Ectodermal cell (in vitro differentiated cells): ENCODE data around the gene ENO4.

ENCODE experiments used
- H3K27ac ChIP-seq: 2 replicates; pipeline ENCODE4 v1.7.0; 2013; ENCODE audit warnings: mild to moderate bottlenecking, low read depth, low read length; ENCODE audit not compliant: insufficient read depth, poor library complexity, severe bottlenecking
- H3K27me3 ChIP-seq: 2 replicates; pipeline ENCODE4 v1.7.0; 2013; ENCODE audit warnings: mild to moderate bottlenecking, low read length; ENCODE audit not compliant: insufficient read depth, control insufficient read depth, poor library complexity, severe bottlenecking
- H3K36me3 ChIP-seq: one replicate; pipeline ENCODE4 v1.7.0; 2013; ENCODE audit warnings: low read length; ENCODE audit not compliant: control insufficient read depth, insufficient read depth
- H3K4me1 ChIP-seq: one replicate; pipeline ENCODE4 v1.7.0; 2013; ENCODE audit warnings: low read length; ENCODE audit not compliant: control insufficient read depth, insufficient read depth
- H3K4me3 ChIP-seq: 2 replicates; pipeline ENCODE4 v1.7.0; 2013; ENCODE audit warnings: low read depth, low read length, control low read depth; ENCODE audit not compliant: insufficient read depth
- H3K9me3 ChIP-seq: 2 replicates; pipeline ENCODE4 v1.7.0; 2013; ENCODE audit warnings: mild to moderate bottlenecking, low read length, moderate library complexity; ENCODE audit not compliant: control insufficient read depth
- WGBS, 2 experiments: methylation state at CpG; one replicate each; pipeline ENCODE4 v1.1.7; 2013; ENCODE audit warnings: missing lambda C conversion rate in 2 of 2; 5-methylcytosine and 5-hydroxymethylcytosine counted together

ENO4 gene

DNA sequence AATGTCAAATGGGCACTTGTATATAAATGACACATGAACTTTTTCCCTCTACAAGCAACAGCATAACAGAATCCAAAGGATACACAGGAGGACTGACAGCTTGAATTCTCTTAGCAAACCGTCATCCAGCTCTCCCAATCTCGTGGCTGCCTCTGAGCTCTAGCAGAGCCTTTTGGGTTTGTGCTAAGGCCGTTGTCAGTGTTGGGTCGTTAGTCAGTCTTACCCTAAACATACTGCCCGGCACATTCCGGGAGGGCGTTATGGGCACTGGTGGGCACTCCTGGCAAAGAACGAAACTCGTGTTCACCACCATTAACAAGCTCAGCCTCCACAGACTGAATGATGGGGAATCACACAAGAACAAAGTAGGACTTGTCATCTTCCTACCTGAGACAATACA lies 19.6 kb upstream of the ENO4 start:
- 95% methylated on average over 9 of the region's 9 CpGs for WGBS, 2 experiments
- no peak overlapping the region for H3K27ac ChIP-seq

DNA sequence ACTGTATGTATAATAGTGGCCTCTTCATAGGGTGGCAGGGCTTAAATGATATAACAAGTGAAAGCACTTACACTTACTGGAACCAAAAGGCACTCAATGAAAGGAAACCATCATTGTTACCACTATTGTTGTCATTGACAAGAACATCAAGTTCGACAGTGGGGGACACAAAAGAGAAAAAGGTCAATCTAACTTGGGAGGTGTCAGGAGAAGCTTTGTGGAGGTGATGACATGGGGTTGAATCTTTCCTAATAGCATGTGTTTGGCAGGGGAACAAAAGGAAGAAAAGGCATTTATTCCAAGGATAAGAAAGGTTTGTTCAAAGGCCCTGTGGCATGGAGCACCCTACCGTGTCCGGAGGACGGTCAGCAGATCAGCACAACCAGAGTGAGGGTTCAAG lies 18.2 kb upstream of the ENO4 start:
- WGBS, 2 experiments: 90 to 95% methylated on average over 4 of the region's 4 CpGs
- Histone ChIP-seq H3K27me3 (peaks cover 6% of the 10 kb centered on the region), H3K4me1 (peaks cover 29% of the 10 kb centered on the region), H3K36me3 (no peaks in the 10 kb centered on the region), H3K9me3 (no peaks in the 10 kb centered on the region), H3K27ac (no peak overlapping the region), H3K4me3 (no peak overlapping the region)

More for the DNA sequence above, 19.6 kb upstream of the ENO4 start:
- no peaks in the 10 kb centered on the region for H3K9me3 ChIP-seq
- no peaks in the 10 kb centered on the region for H3K27me3 ChIP-seq
- no peaks in the 10 kb centered on the region for H3K36me3 ChIP-seq
- no peak overlapping the region for H3K4me3 ChIP-seq
- peaks cover 17% of the 10 kb centered on the region for H3K4me1 ChIP-seq

DNA sequence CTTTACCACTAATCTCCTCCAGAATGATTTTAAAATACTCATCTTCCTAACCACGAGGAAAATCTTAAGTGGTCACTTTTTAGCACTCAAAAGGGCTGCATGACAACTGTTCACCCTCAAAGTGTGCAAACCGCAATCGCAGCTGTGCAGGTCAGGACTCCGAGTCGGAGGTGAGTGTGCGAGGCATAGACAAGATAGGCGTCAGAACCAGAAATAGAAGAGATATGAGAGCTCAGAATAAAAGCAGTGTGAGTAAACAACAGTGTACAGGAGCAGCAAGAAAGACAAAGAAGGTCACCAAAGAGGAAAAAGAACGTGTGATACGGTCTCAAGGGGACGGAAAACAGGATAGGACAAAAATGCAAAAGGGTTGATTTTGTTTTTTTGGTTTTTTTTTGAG lies 17.5 kb upstream of the ENO4 start:
- H3K27me3 ChIP-seq: peaks cover 6% of the 10 kb centered on the region
- H3K9me3 ChIP-seq: no peaks in the 10 kb centered on the region
- no peaks in the 10 kb centered on the region for H3K36me3 ChIP-seq
- H3K27ac ChIP-seq: no peak overlapping the region
- no peak overlapping the region for H3K4me3 ChIP-seq
- H3K4me1 ChIP-seq: peaks cover 32% of the 10 kb centered on the region
- WGBS, 2 experiments: 89 to 90% methylated on average over 10 of the region's 10 CpGs

DNA sequence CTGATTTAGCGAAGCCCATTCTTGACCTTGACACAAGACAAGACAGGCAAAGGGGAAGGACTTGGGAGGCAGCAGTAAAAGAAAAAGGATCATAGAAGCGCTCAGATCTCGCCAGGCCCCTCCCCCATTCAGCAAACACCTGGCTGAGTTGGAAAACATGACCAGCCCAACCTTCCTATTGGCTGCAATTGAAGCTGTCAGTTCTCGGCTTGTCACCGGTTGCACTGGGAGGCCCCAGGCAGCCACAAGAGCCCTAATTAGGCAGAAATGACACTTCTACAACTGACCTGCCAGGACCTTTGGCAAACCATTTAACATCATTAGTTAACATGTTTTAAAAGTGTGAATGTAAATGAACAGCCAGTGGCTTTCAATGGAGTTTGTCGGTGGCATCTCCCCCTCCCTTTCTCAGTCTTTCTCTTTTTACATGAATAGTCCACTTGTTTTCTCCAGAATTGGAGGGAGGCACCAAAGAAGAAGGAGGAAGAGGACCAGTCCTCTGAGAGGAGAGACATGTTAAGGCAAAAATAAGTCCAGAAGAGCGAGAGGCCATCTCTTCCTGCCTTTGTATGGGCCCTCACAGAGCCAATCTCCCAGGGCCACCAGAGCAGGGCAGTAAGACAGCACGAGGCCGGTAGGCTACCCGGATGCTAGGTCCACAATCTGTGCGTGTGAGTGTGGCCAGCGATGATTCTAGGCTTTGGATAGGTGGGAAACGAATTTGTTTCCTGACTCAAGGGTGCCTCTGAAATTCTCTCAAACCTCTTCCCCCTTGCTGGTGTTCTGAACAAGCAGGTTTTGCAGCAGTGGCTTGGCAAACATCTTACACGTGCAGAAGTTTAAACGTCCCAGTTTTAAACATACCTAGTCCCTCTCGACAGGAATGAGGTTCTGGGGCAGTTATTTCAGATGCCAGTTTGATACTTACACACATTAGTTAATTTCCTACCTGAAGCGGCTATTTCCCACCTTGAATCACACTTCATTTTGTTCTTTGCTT lies 15.0 kb upstream of the ENO4 start:
- no peak overlapping the region for H3K4me3 ChIP-seq
- no peaks in the 10 kb centered on the region for H3K36me3 ChIP-seq
- 53 to 56% methylated on average over 17 of the region's 17 CpGs for WGBS, 2 experiments
- H3K9me3 ChIP-seq: no peaks in the 10 kb centered on the region
- peaks cover 6% of the 10 kb centered on the region for H3K27me3 ChIP-seq
- no peak overlapping the region for H3K27ac ChIP-seq
- peaks cover 38% of the 10 kb centered on the region for H3K4me1 ChIP-seq

DNA sequence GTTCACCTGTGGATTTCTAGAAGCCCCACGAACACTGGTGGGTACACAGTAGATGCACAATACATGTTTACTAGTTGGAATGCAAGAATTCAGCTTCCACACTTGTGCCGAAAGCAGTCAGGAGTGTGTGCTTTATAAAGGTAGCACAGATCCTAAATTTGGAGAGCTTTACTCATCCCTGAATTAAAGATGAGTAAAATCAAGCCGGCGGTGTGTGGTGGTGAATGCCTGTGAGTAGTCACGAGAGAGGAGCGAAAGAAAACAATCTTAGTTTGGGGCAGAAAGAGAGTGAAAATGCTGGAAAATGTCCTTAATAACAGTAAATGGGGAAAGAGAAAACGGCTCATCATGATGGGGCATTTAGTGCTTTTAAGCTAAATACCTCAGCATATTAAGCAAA lies 13.6 kb upstream of the ENO4 start:
- no peaks in the 10 kb centered on the region for H3K9me3 ChIP-seq
- peaks cover 6% of the 10 kb centered on the region for H3K27me3 ChIP-seq
- H3K27ac ChIP-seq: no peak overlapping the region
- H3K4me3 ChIP-seq: no peak overlapping the region
- H3K4me1 ChIP-seq: peaks cover 46% of the 10 kb centered on the region
- H3K36me3 ChIP-seq: no peaks in the 10 kb centered on the region
- WGBS, 2 experiments: 29 to 31% methylated on average over 7 of the region's 7 CpGs

DNA sequence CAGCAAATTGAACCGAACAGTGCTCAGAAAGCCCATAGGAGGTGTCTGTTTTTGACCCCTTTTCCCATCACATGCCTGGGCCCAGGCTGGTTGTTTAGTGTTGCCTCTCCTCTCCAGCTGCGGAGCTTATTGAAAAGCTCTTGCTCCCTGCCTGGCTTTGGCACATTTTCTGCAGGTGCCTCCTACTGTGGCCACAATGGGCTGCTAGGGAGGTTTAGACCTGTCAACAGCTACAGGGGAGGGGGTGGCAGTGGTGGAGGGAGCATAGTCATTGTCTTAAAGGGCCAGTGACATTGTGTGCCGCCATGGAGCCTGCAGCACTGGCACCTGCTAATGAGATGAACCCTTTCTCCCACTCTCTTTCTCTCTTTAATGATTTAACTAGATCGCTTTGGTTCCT lies 13.2 kb upstream of the ENO4 start:
- peaks cover 48% of the 10 kb centered on the region for H3K4me1 ChIP-seq
- H3K27ac ChIP-seq: peak overlapping the region; percentile 58
- H3K27me3 ChIP-seq: peaks cover 6% of the 10 kb centered on the region
- WGBS, 2 experiments: 0 to 2% methylated on average over 4 of the region's 4 CpGs
- H3K9me3 ChIP-seq: no peaks in the 10 kb centered on the region
- no peak overlapping the region for H3K4me3 ChIP-seq
- H3K36me3 ChIP-seq: no peaks in the 10 kb centered on the region

DNA sequence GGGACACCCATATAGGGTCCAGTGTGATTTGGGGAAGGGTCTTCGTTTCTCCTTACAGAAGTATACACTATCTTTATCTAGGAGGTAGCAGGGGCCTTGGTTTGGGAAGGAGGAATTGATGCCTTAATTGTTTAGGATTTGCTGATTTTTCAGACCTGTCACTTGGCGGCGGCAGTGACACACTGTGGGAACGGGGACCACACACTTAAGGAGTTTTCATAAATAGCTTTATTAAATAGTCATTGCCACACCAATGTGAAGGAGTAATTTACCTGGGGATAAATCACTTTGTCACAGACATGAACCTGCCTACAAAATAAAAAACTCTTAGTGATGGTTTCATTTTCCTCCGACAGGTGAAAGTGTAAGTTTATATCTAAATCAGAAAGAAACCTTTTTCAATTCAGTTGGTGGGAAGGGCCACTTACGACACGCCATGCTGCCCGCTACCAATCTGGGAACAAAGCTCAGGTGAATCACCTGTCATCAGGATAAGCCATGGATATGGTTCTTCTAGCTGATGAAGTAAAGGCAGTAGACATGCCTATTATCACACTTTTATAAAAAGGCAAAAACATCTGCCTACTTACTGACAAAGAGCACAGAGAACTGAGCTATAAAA lies 12.3 kb upstream of the ENO4 start:
- 66 to 68% methylated on average over 5 to 8 of the region's 8 CpGs for WGBS, 2 experiments
- no peak overlapping the region for H3K27ac ChIP-seq
- no peaks in the 10 kb centered on the region for H3K9me3 ChIP-seq

DNA sequence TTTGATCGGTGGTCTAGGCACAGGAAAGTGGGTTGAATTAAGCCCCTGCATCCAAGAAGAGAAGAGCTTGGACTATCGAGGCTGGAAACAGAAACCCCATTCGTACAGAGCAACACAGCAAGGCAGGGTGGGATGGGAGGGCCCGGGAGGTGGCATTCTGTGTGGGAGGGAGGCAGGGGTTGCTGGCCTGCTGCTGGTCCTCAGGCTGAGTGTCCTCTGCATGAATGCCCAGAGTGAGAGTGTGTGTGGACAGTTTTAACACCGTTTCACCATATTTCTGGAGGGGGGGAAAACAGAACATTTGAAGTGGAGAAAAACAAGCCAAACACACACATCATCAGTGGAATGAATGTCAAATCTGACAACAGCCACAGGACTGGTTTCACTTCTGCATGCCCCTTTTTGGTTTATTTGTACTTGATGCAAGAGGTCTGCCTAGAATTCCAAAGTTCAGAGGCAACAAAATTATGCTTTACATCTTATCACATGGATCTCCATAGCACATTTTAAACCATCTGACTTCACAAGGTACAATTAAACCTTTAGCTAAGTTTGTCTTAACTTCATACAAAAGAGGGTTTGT lies 11.1 kb upstream of the ENO4 start:
- Histone ChIP-seq H3K27me3 (peaks cover 6% of the 10 kb centered on the region), H3K4me1 (peaks cover 48% of the 10 kb centered on the region)

More for the DNA sequence above, 12.3 kb upstream of the ENO4 start:
- Histone ChIP-seq H3K4me3 (no peak overlapping the region), H3K36me3 (no peaks in the 10 kb centered on the region), H3K4me1 (peaks cover 48% of the 10 kb centered on the region), H3K27me3 (peaks cover 6% of the 10 kb centered on the region)

DNA sequence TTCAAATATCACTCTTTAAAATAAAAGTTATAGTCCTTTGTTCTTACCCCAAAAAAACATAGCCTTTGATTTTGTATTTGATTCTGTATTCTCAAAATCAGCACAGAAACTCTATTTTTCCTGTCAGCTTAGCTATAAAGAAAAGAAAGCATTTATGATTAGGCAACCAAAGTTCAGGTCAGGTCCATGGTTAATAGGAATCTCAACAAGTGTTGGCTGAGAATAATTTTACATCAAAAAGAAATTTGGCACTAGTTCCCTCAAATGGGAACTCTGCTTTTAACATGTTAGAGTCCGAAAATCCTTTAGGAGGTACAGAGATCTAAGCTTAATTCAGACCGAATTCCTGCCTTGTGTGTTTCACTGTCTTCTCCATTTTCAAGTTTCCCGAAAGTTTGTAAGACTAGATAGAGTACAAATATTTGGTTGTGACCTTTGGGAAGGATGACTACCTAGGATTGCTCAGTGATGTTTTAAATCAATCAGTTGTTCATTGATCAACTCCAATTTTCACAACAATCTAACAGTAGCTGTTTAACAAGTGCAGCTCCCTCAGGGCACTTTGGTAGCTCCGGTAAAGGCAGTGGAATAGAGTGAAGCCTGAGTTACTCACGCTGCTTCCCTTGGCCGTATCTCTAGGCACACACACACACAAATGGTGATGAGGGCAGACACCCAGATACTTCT lies 8.8 kb upstream of the ENO4 start:
- peaks cover 33% of the 10 kb centered on the region for H3K4me1 ChIP-seq
- peaks cover 1% of the 10 kb centered on the region for H3K27me3 ChIP-seq
- WGBS, 2 experiments: 72 to 73% methylated on average over 6 of the region's 6 CpGs
- no peak overlapping the region for H3K4me3 ChIP-seq
- H3K27ac ChIP-seq: no peak overlapping the region
- no peaks in the 10 kb centered on the region for H3K9me3 ChIP-seq
- no peaks in the 10 kb centered on the region for H3K36me3 ChIP-seq

More for the DNA sequence above, 11.1 kb upstream of the ENO4 start:
- Histone ChIP-seq H3K27ac (no peak overlapping the region), H3K9me3 (no peaks in the 10 kb centered on the region), H3K36me3 (no peaks in the 10 kb centered on the region), H3K4me3 (no peak overlapping the region)
- 44 to 60% methylated on average over 5 of the region's 5 CpGs for WGBS, 2 experiments
